GM12891 (cell line): Measurements from ENCODE around the gene EVC.

Experiments
- POLR2A ChIP-seq: IDR thresholded peaks from 2 replicates; pipeline ENCODE4 v1.6.1; 2011; ENCODE audit warnings: low read depth, low read length, control low read depth
- POLR2AphosphoS5 ChIP-seq: IDR thresholded peaks from 2 replicates; pipeline ENCODE4 v1.6.1; 2011; ENCODE audit warnings: low read depth, low read length, control low read depth
- SPI1 ChIP-seq: IDR thresholded peaks from 2 replicates; pipeline ENCODE4 v1.6.1; 2011; ENCODE audit warnings: low read depth, low read length, control low read depth

DNA sequence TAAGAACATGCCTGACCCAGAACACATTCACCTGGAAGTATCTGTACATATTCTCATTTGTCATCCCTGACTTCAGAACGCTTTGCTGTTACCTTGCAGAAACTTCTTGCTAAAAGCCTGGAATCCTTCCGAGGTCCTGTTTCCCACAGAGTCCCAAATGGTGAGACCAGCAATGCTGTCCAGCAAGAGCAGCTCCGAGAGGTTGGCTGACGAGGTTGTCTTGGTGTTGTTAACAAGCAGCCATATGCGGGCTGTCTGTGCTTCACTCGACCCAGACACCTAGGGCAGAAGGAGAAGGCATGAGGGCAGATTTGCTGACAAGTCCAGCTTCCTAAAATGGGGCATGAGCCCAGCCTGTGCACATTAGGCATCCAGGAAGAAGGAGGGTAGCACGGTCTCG lies 21.9 kb upstream of the EVC start:
- TF ChIP-seq POLR2A (no peak), POLR2AphosphoS5 (no peak), SPI1 (no peak)
